Endothelial cell of umbilical vein (primary cell): Measurements from ENCODE around the gene C1orf105. TPM values are rescaled to one million over a fixed set of nuclear protein-coding genes. Genes with fewer than 3 reads are reported as not detected.

Source experiments
- BruUV-seq: library from RNA; stranded (reverse); fragments of 400-500 nt; replicated peaks from 2 replicates; lab custom pipeline; 2021; lab: Mats Ljungman, UMichigan
- CTCF ChIA-PET: fragments of 300-600, 350-600 bp; sonication (Branson Sonifier 250); formaldehyde crosslinking; loops from one replicate; lab custom pipeline; 2021; ENCODE audit warnings: antibody characterized with exemption, inconsistent platforms; lab: Charles Lee
- POLR2A ChIA-PET: fragments of 300-600, 350-600 bp; sonication (Branson Sonifier 250); formaldehyde crosslinking; loops from one replicate; lab custom pipeline; 2021; ENCODE audit warnings: antibody characterized with exemption, inconsistent platforms; lab: Charles Lee
- DNase-seq: peaks from one replicate; pipeline ENCODE4 v3.0.0-alpha.2; 2011; ENCODE audit warnings: low read depth, low spot score
- FAIRE-seq: peaks from 2 replicates; lab custom pipeline; 2011; peaks lifted over from hg19 to GRCh38; lab: Jason Lieb, UNC
- H2AFZ ChIP-seq: 2 replicates; pipeline ENCODE4 v1.6.0; 2012; ENCODE audit warnings: low read depth, low read length, control low read depth, inconsistent platforms
- H3K27ac ChIP-seq: 2 replicates; pipeline ENCODE4 v1.5.1; 2011; ENCODE audit warnings: low read depth, mild to moderate bottlenecking, control low read depth, low read length, moderate library complexity; ENCODE audit not compliant: insufficient read depth
- H3K27me3 ChIP-seq, 2 experiments: 2 replicates each; pipeline versions ENCODE4 v1.6.0 to v1.6.1; 2011; ENCODE audit warnings: low read length in 2 of 2, mixed read lengths in 1 of 2; ENCODE audit not compliant: control insufficient read depth in 2 of 2, insufficient read depth in 2 of 2
- H3K36me3 ChIP-seq, 2 experiments: 2 replicates in 1 of 2; 3 replicates in 1 of 2; pipeline ENCODE4 v1.5.1; 2011; ENCODE audit warnings: low read length in 2 of 2, mild to moderate bottlenecking in 1 of 2, moderate library complexity in 1 of 2; ENCODE audit not compliant: control insufficient read depth in 2 of 2, insufficient read depth in 2 of 2; ENCODE audit errors: extremely low read depth in 1 of 2
- H3K4me1 ChIP-seq: 3 replicates; pipeline ENCODE4 v1.5.1; 2011; ENCODE audit warnings: mild to moderate bottlenecking, low read length; ENCODE audit not compliant: control insufficient read depth, insufficient read depth; ENCODE audit errors: extremely low read depth
- H3K4me2 ChIP-seq: 2 replicates; pipeline ENCODE4 v1.6.1; 2011; ENCODE audit warnings: low read length, control low read depth, mixed read lengths; ENCODE audit not compliant: insufficient read depth
- H3K4me3 ChIP-seq, 3 experiments: fragments of 200-600 bp in 1 of 3; sonication (generic), shearing (Covaris generic) in 1 of 3; replicated peaks in 1 of 3; 2 replicates each; pipeline ENCODE4 v1.5.1; 2011 to 2016; ENCODE audit warnings: control low read depth in 3 of 3, low read length in 3 of 3, mild to moderate bottlenecking in 2 of 3, inconsistent platforms in 1 of 3, low read depth in 1 of 3, moderate library complexity in 1 of 3; ENCODE audit not compliant: insufficient read depth in 1 of 3
- H3K79me2 ChIP-seq: 2 replicates; pipeline ENCODE4 v1.6.0; 2012; ENCODE audit warnings: low read length, inconsistent platforms; ENCODE audit not compliant: control insufficient read depth, insufficient read depth
- H3K9ac ChIP-seq: replicated peaks from 2 replicates; pipeline ENCODE3; 2011; ENCODE audit warnings: low read length, control low read depth; ENCODE audit not compliant: insufficient read depth; ENCODE audit errors: extremely low read depth
- H3K9me1 ChIP-seq: replicated peaks from 3 replicates; pipeline ENCODE4 v1.6.0; 2011; ENCODE audit warnings: mild to moderate bottlenecking, low read length; ENCODE audit not compliant: control insufficient read depth, insufficient read depth; ENCODE audit errors: extremely low read depth
- H3K9me3 ChIP-seq: replicated peaks from 2 replicates; pipeline ENCODE4 v1.5.1; 2012; ENCODE audit warnings: low read length, inconsistent platforms; ENCODE audit not compliant: control insufficient read depth, insufficient read depth
- H4K20me1 ChIP-seq: replicated peaks from 2 replicates; pipeline ENCODE3; 2011; ENCODE audit warnings: mild to moderate bottlenecking, low read length; ENCODE audit not compliant: control insufficient read depth, insufficient read depth; ENCODE audit errors: extremely low read depth
- EZH2 ChIP-seq: IDR thresholded peaks from 2 replicates; pipeline ENCODE4 v1.6.1; 2012; ENCODE audit warnings: borderline replicate concordance, low read depth, mild to moderate bottlenecking, moderate library complexity, low read length, inconsistent platforms; ENCODE audit not compliant: severe bottlenecking
- FOS ChIP-seq: IDR thresholded peaks from 2 replicates; pipeline ENCODE4 v1.6.1; 2011; ENCODE audit warnings: mild to moderate bottlenecking, low read length, moderate library complexity, borderline replicate concordance; ENCODE audit not compliant: insufficient read depth
- GATA2 ChIP-seq: IDR thresholded peaks from 2 replicates; pipeline ENCODE4 v1.7.0; 2011; ENCODE audit warnings: low read depth, mild to moderate bottlenecking, moderate library complexity, mixed read lengths, low read length; ENCODE audit not compliant: insufficient read length, insufficient read depth
- JUN ChIP-seq: IDR thresholded peaks from 2 replicates; pipeline ENCODE4 v1.6.1; 2011; ENCODE audit warnings: borderline replicate concordance, low read depth; ENCODE audit not compliant: insufficient read length, insufficient read depth
- MYC ChIP-seq: IDR thresholded peaks from one replicate; pipeline ENCODE4 v1.6.1; 2011; ENCODE audit warnings: mild to moderate bottlenecking, low read depth, low read length
- POLR2A ChIP-seq: IDR thresholded peaks from 2 replicates; pipeline ENCODE4 v1.6.1; 2012; ENCODE audit warnings: low read depth, mild to moderate bottlenecking, control low read depth, low read length
- POLR2AphosphoS5 ChIP-seq: IDR thresholded peaks from 2 replicates; pipeline ENCODE4 v1.6.1; 2012; ENCODE audit warnings: low read depth, mild to moderate bottlenecking, control low read depth, low read length, moderate library complexity; ENCODE audit not compliant: insufficient read depth
- dilution Hi-C: fragments of 300-500 bp; cut with MboI; formaldehyde crosslinking; loops from one replicate; pipeline ENCODE4 v1.15.0; 2019; ENCODE audit warnings: low sequenced_read_pairs; ENCODE audit not compliant: extremely low pct_ligation_motif_present
- intact Hi-C: fragments of 100-400 bp; cut with micrococcal nuclease; formaldehyde crosslinking; loops from one replicate; pipeline ENCODE4 v1.10.0; 2022
- polyA plus RNA-seq, 4 experiments: library from polyadenylated mRNA; depleted of rRNA in 3 of 4; stranded (reverse) in 3 of 4; unstranded in 1 of 4; fragments of >200 nt; gene quantifications; 2 replicates each; pipeline versions ENCODE4 v1.2.1 to v1.2.3, GENCODE V29; 2011 to 2012; ENCODE audit warnings: missing spikeins in 1 of 4
- total RNA-seq: library from RNA; stranded (reverse); gene quantifications from 2 replicates; pipeline ENCODE4 v1.2.3, GENCODE V29; 2021
- TF ChIP-seq, protein P1 (sequence below): IDR thresholded peaks from 2 replicates; pipeline ENCODE4 v1.6.1; 2011; ENCODE audit not compliant: insufficient read depth, insufficient read length
- TF ChIP-seq, protein P2 (sequence below), 2 donors: IDR thresholded peaks; 1 replicate in 1 of 2; 2 replicates in 1 of 2; pipeline ENCODE4 v1.5.1; 2011; ENCODE audit warnings: low read length in 2 of 2, mild to moderate bottlenecking in 2 of 2, moderate library complexity in 2 of 2, control low read depth in 1 of 2, inconsistent platforms in 1 of 2, low read depth in 1 of 2; ENCODE audit not compliant: insufficient read depth in 1 of 2; ENCODE audit errors: extremely low read depth in 1 of 2

The C1orf105 gene
- total and polyA plus RNA-seq, 2 donors (not counting 3 experiments of a cell fraction or from before 2014, with no cell fraction given) = not detected

DNA sequence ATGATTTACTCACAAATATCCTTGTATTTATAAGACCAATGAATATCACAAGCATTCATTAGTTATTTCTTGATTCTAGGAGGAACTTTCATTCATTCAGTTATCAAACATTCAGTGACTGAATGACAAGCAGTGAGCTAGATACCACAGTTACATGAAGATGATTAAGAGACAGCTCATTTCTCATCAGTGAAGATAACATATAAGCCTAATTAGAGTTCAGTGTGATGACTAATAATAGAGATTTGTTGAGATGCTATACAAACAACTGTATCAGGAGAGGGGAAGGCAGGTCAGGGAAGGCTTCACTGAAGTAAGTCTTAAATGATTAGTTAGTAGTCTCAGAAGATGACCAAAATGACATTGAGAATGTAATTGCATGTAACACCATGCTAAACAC lies 14.6 kb upstream of the C1orf105 start:
- H3K36me3 ChIP-seq = no peaks in the 10 kb centered on the region
- no peaks in the 10 kb centered on the region for H3K9me1 ChIP-seq
- H3K27ac ChIP-seq = no peak overlapping the region
- POLR2A ChIA-PET = no interaction called here
- DNase-seq (no peak), FAIRE-seq (no peak)
- no peaks in the 10 kb centered on the region for H3K4me1 ChIP-seq
- BruUV-seq = no TSS peak
- no peaks in the 10 kb centered on the region for H3K79me2 ChIP-seq
- no peak overlapping the region for H3K4me3 ChIP-seq
- CTCF ChIA-PET = interaction anchor here (6.1 kb wide), 1 partner anchor 404 kb away, joined by 73 read pairs; no protein-coding TSS in a partner anchor
- no peak overlapping the region for H2AFZ ChIP-seq
- no peak overlapping the region for H3K9ac ChIP-seq
- no peak overlapping the region for H3K4me2 ChIP-seq
- no peaks in the 10 kb centered on the region for H3K27me3 ChIP-seq
- intact Hi-C loops (no loop called here), dilution Hi-C loops (loop anchor here (25.0 kb wide), 1 partner anchor 394 kb away; no protein-coding TSS in a partner anchor)
- no peaks in the 10 kb centered on the region for H4K20me1 ChIP-seq
- no peaks in the 10 kb centered on the region for H3K9me3 ChIP-seq
- TF ChIP-seq POLR2AphosphoS5 (no peak), FOS (peak; percentile 24)

DNA sequence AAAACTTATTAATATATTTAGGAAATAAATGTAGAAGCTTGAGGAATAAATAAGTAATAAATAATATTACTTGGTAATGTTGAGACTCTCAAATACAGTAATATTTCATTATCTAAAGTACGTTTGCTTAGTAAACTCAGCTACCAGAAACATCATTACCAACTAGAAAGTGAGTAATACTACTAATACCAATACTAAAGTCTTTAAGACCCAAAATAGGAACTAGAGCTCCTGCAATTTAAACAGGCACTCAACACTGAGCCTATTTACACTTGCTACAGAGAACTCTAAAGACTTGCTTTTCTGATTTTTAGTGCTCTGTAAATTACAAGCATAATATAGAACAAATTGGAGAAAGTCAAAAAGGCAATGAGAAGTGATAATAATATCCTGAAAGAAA lies 13.5 kb upstream of the C1orf105 start:
- dilution Hi-C loops = loop anchor here (25.0 kb wide), 1 partner anchor 395 kb away; no protein-coding TSS in a partner anchor
- CTCF ChIA-PET = interaction anchor here (0.8 kb wide), 1 partner anchor 405 kb away, joined by 3 read pairs; no protein-coding TSS in a partner anchor
- no peaks in the 10 kb centered on the region for H3K9me1 ChIP-seq

More for the DNA sequence above, 13.5 kb upstream of the C1orf105 start:
- Histone ChIP-seq H3K4me3 (no peak overlapping the region), H3K4me2 (no peak overlapping the region), H3K9ac (no peak overlapping the region), H3K79me2 (no peaks in the 10 kb centered on the region), H3K9me3 (no peaks in the 10 kb centered on the region), H4K20me1 (no peaks in the 10 kb centered on the region), H3K4me1 (no peaks in the 10 kb centered on the region), H3K36me3 (no peaks in the 10 kb centered on the region), H3K27me3 (no peaks in the 10 kb centered on the region), H2AFZ (no peak overlapping the region), H3K27ac (no peak overlapping the region)
- intact Hi-C loops = no loop called here
- BruUV-seq = no TSS peak
- no peak for TF ChIP-seq GATA2
- no peak for TF ChIP-seq EZH2
- no peak for TF ChIP-seq FOS
- no peak for TF ChIP-seq JUN
- TF ChIP-seq POLR2AphosphoS5 = no peak
- TF ChIP-seq, protein P1, sequence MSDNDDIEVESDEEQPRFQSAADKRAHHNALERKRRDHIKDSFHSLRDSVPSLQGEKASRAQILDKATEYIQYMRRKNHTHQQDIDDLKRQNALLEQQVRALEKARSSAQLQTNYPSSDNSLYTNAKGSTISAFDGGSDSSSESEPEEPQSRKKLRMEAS = no peak
- TF ChIP-seq, protein P2, sequence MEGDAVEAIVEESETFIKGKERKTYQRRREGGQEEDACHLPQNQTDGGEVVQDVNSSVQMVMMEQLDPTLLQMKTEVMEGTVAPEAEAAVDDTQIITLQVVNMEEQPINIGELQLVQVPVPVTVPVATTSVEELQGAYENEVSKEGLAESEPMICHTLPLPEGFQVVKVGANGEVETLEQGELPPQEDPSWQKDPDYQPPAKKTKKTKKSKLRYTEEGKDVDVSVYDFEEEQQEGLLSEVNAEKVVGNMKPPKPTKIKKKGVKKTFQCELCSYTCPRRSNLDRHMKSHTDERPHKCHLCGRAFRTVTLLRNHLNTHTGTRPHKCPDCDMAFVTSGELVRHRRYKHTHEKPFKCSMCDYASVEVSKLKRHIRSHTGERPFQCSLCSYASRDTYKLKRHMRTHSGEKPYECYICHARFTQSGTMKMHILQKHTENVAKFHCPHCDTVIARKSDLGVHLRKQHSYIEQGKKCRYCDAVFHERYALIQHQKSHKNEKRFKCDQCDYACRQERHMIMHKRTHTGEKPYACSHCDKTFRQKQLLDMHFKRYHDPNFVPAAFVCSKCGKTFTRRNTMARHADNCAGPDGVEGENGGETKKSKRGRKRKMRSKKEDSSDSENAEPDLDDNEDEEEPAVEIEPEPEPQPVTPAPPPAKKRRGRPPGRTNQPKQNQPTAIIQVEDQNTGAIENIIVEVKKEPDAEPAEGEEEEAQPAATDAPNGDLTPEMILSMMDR (IDR thresholded peaks at IDR 0.05; ENCODE audit: extremely low read depth in 1 of 2, insufficient read depth in 1 of 2, low read depth in 1 of 2, low read length in 2 of 2) = no peak
- no peak for TF ChIP-seq MYC
- no peak for TF ChIP-seq POLR2A
- POLR2A ChIA-PET = no interaction called here
- FAIRE-seq (no peak), DNase-seq (no peak)
